ENCODE measurements around the gene ELFN2.

The ELFN2 gene

DNA sequence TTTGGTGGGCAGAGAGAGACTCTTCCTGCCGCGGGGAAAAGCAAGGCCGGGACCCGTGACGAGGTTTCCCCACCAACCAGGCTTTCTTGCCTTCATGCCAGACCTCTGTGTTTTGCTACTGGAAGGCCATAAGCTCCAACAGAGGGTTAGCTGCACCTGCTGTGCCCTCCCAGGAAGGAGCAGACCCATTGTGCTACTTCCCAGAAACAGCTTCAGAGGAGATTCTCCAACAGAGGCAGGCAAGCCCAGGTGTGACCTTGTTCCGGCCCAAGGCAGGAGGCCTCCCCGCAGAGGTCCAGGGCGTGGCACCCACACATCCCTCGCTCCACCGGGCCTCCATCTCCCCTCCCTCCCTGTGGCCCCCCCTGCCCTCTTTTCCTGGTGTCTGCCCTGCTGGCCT is 57.8 kb downstream of the ELFN2 start:
- no peaks in the 10 kb centered on the region for H3K9me3 Mint-ChIP-seq
- H3K4me1 Mint-ChIP-seq: peaks cover 23% of the 10 kb centered on the region
- H3K4me3 Mint-ChIP-seq: no peak overlapping the region
- H3K27me3 Mint-ChIP-seq (ENCODE audit: low read depth): peaks cover 3% of the 10 kb centered on the region
- TF ChIP-seq, protein P1, sequence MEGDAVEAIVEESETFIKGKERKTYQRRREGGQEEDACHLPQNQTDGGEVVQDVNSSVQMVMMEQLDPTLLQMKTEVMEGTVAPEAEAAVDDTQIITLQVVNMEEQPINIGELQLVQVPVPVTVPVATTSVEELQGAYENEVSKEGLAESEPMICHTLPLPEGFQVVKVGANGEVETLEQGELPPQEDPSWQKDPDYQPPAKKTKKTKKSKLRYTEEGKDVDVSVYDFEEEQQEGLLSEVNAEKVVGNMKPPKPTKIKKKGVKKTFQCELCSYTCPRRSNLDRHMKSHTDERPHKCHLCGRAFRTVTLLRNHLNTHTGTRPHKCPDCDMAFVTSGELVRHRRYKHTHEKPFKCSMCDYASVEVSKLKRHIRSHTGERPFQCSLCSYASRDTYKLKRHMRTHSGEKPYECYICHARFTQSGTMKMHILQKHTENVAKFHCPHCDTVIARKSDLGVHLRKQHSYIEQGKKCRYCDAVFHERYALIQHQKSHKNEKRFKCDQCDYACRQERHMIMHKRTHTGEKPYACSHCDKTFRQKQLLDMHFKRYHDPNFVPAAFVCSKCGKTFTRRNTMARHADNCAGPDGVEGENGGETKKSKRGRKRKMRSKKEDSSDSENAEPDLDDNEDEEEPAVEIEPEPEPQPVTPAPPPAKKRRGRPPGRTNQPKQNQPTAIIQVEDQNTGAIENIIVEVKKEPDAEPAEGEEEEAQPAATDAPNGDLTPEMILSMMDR (IDR thresholded peaks at IDR 0.05; ENCODE audit: unreplicated experiment in 3 of 3): no peak
- H3K27ac Mint-ChIP-seq: no peak overlapping the region
- H3K36me3 Mint-ChIP-seq (ENCODE audit: low read depth): no peaks in the 10 kb centered on the region

DNA sequence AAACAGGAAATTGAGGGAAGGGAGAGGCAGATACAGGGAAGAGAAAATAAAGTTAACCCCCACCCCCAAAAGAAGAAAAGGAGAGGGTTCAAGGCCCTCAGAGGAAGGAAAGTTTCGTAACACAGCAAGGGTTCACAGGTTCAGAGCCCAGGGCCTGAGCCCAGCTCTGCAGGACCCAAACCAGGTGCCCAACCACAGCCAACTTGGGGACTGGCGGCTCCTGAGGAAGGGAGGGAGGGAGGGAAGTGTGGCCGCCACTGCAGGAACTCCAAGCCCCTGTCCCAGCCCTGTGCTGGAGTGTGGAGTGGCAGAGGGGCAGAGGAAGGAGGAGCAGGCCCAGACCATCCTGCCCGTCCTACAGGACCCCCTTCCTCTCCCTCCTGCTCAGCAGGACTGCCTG is 59.2 kb downstream of the ELFN2 start:
- peaks cover 31% of the 10 kb centered on the region for H3K4me1 Mint-ChIP-seq
- peak overlapping the region; percentile 36 to 59 (median 42) for H3K27ac Mint-ChIP-seq
- TF ChIP-seq, protein P1 (IDR thresholded peaks at IDR 0.05; ENCODE audit: unreplicated experiment in 3 of 3): no peak
- no peaks in the 10 kb centered on the region for H3K36me3 Mint-ChIP-seq (ENCODE audit: low read depth)
- no peaks in the 10 kb centered on the region for H3K9me3 Mint-ChIP-seq
- no peak overlapping the region for H3K4me3 Mint-ChIP-seq
- peaks cover 3% of the 10 kb centered on the region for H3K27me3 Mint-ChIP-seq (ENCODE audit: low read depth)

DNA sequence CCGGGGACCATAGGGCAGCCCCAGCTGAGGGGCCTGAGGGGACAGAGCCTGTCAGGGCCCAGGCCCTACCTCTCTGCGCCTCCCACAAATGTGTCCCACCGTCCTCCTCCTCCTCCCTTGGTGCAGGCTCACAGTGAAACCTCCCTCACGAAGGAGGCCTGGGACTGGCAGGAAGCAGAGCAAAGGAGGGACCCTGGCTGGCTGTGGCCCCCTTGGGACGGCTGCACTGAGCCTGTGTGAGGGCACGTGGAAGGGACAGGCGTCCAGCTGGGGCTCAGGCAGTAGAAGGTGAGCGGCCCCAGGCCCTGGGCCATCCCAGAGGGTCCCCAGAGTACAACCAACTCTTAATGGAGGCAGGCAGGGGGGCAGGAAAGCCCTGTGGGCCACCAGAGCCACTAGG is 60.7 kb downstream of the ELFN2 start:
- H3K36me3 Mint-ChIP-seq (ENCODE audit: low read depth): no peaks in the 10 kb centered on the region
- H3K9me3 Mint-ChIP-seq: no peaks in the 10 kb centered on the region
- TF ChIP-seq, protein P1 (IDR thresholded peaks at IDR 0.05; ENCODE audit: unreplicated experiment in 3 of 3): no peak
- peak overlapping the region in 1 of 3 experiments; percentile 28 for H3K27ac Mint-ChIP-seq
- peaks cover 7% of the 10 kb centered on the region for H3K27me3 Mint-ChIP-seq (ENCODE audit: low read depth)
- no peak overlapping the region for H3K4me3 Mint-ChIP-seq
- peaks cover 44% of the 10 kb centered on the region for H3K4me1 Mint-ChIP-seq

DNA sequence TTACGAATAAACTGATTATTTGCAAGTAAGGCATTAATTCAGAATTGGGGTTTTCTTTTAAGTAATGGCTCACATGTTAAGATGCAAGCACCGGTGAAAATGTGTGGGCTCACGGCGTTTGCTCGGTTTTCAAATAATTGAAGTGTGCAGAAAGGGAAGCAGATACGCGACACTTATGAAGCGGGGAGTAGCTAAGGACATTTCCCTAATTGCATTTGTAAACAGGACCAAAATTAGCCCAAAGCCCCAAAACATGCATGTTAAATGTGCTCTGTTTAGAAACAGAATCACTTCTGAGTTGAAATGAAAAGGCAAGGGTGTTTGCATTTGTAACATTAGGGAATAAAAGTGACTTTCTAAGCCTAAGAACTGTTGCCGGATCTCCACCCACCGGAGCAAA is 61.3 kb downstream of the ELFN2 start:
- Mint-ChIP-seq H3K27ac (peak overlapping the region in 1 of 3 experiments; percentile 33), H3K27me3 (ENCODE audit: low read depth) (peaks cover 7% of the 10 kb centered on the region), H3K4me1 (peaks cover 49% of the 10 kb centered on the region), H3K4me3 (no peak overlapping the region), H3K9me3 (no peaks in the 10 kb centered on the region), H3K36me3 (ENCODE audit: low read depth) (no peaks in the 10 kb centered on the region)
- TF ChIP-seq, protein P1 (IDR thresholded peaks at IDR 0.05; ENCODE audit: unreplicated experiment in 3 of 3): no peak

DNA sequence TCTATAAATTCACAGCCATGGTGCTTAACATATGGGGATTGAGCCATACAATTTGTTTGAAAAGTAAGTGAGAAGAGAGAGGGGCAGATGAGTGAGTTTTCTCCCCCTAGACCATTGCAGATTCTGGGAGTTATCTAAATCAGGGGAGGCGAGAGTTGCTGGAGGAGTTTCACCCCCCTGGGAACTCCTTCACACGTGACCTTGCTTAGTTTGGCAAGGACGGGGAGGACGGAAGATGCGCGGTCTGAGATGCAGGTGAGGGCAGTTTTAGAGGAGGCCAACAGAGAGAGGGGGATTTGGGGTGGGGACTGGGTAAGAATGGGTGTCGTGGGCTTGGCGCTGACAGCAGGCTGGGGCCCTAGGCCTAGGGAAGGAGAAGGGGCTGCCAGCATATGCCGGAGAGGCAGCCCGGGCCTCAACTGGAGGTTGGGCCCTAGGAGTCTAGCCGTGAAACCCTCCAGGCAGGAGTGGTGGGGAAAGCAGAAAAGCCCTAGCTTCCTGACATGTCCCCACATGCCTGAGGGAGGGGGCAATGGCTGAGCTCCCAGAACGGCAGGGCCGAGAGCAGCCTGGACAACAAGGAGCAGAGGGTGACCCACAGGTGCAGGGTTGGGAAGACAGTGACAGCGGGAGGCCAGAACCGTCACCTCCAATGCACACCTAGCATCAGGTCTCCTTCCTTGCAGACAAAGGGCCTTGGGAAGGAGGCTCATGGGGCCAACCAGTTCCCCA is 63.9 kb downstream of the ELFN2 start:
- peak overlapping the region in 1 of 3 experiments; percentile 7 for H3K4me3 Mint-ChIP-seq
- H3K27ac Mint-ChIP-seq: peak overlapping the region in 2 of 3 experiments; percentile 19 to 40
- TF ChIP-seq, protein P1 (IDR thresholded peaks at IDR 0.05; ENCODE audit: unreplicated experiment in 3 of 3): no peak
- peaks cover 9% of the 10 kb centered on the region for H3K27me3 Mint-ChIP-seq (ENCODE audit: low read depth)
- no peaks in the 10 kb centered on the region for H3K9me3 Mint-ChIP-seq
- peaks cover 69% of the 10 kb centered on the region for H3K4me1 Mint-ChIP-seq
- no peaks in the 10 kb centered on the region for H3K36me3 Mint-ChIP-seq (ENCODE audit: low read depth)

DNA sequence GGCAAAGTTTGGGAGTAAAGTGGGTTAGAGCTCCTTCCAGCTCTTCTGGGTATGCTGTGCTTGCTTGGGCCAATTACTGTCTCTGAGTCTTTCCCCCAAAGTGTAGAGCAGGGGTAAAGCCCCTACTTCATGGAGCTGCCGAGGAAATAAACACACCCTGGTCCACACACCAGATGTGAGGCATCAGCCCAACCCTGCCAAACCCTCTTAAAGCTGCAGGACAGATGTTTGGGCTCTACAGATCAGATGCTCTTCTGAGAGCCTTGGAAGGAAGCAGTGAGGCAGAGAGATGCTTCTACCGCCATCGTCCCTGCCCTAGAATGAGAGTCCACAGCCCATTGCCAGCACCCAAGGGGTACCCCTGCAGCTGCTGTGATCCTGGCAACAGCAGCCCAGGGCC is 64.7 kb downstream of the ELFN2 start:
- no peaks in the 10 kb centered on the region for H3K9me3 Mint-ChIP-seq

More for the DNA sequence above, 64.7 kb downstream of the ELFN2 start:
- TF ChIP-seq, protein P1 (IDR thresholded peaks at IDR 0.05; ENCODE audit: unreplicated experiment in 3 of 3): no peak
- Mint-ChIP-seq H3K4me3 (peak overlapping the region in 1 of 3 experiments; percentile 49), H3K27ac (peak overlapping the region in 2 of 3 experiments; percentile 19 to 40), H3K4me1 (peaks cover 68% of the 10 kb centered on the region), H3K27me3 (ENCODE audit: low read depth) (peaks cover 13% of the 10 kb centered on the region), H3K36me3 (ENCODE audit: low read depth) (no peaks in the 10 kb centered on the region)
